Stimulated activated CD8-positive, alpha-beta memory T cell treated with anti-CD3 and anti-CD28 coated beads, Interleukin-7, amount 100 ng/mL, for 1 hour (primary cell): ENCODE data around the gene TMEM163.
"Not testable (repeated sequence)": the region's sequence is repeated elsewhere in the genome, so short reads cannot be mapped to it uniquely, and the experiment has no call there.

ENCODE experiments used
- DNase-seq, 2 donors: peaks; one replicate each; pipeline ENCODE4 v3.0.0-alpha.2; 2020; ENCODE audit warnings: low read depth in 2 of 2

The TMEM163 gene

GRCh38 chr2:134621939-134622705, 96.7 kb downstream of the TMEM163 start:
- DNase-seq = no peak

GRCh38 chr2:134619250-134619649, 99.5 kb downstream of the TMEM163 start:
- no peak for DNase-seq

- DNase-seq = not testable (repeated sequence)
Measured at GRCh38 chr2:134615480-134615879, 103.3 kb downstream of the TMEM163 start.

- DNase-seq = no peak
Measured at GRCh38 chr2:134611316-134611715, 107.5 kb downstream of the TMEM163 start.

- no peak for DNase-seq
Measured at GRCh38 chr2:134610871-134611270, 107.9 kb downstream of the TMEM163 start.

- DNase-seq = no peak
Measured at GRCh38 chr2:134609924-134610513, 108.8 kb downstream of the TMEM163 start.

- DNase-seq = no peak
Measured at GRCh38 chr2:134603966-134604365, 114.8 kb downstream of the TMEM163 start.

- no peak for DNase-seq
Measured at GRCh38 chr2:134602666-134603065, 116.1 kb downstream of the TMEM163 start.

- no peak for DNase-seq
Measured at GRCh38 chr2:134601264-134601663, 117.5 kb downstream of the TMEM163 start.

- DNase-seq = no peak
Measured at GRCh38 chr2:134600208-134600607, 118.6 kb downstream of the TMEM163 start.

- no peak for DNase-seq
Measured at GRCh38 chr2:134599236-134599635, 119.6 kb downstream of the TMEM163 start.

- DNase-seq = no peak
Measured at GRCh38 chr2:134594399-134594798, 124.4 kb downstream of the TMEM163 start.

- no peak for DNase-seq
Measured at GRCh38 chr2:134593519-134593918, 125.3 kb downstream of the TMEM163 start.

GRCh38 chr2:134592377-134592776, 126.4 kb downstream of the TMEM163 start:
- no peak for DNase-seq

- DNase-seq = no peak
Measured at GRCh38 chr2:134591526-134591925, 127.3 kb downstream of the TMEM163 start.

GRCh38 chr2:134590679-134591078, 128.1 kb downstream of the TMEM163 start:
- DNase-seq = no peak

- DNase-seq = not testable (repeated sequence)
Measured at GRCh38 chr2:134589171-134590083, 129.4 kb downstream of the TMEM163 start.

GRCh38 chr2:134588556-134588955, 130.2 kb downstream of the TMEM163 start:
- DNase-seq = no peak

- no peak for DNase-seq
Measured at GRCh38 chr2:134586326-134586965, 132.4 kb downstream of the TMEM163 start.

- no peak for DNase-seq
Measured at GRCh38 chr2:134583997-134584520, 134.7 kb downstream of the TMEM163 start.

- no peak for DNase-seq
Measured at GRCh38 chr2:134583462-134583861, 135.3 kb downstream of the TMEM163 start.

GRCh38 chr2:134582547-134582899, 136.3 kb downstream of the TMEM163 start:
- DNase-seq = no peak
